ENCODE data around the gene KAT6B. TPM values are rescaled to one million over a fixed set of nuclear protein-coding genes. Genes with fewer than 3 reads are reported as not detected.
A peak's percentile ranks its signal among the peaks of the same experiment; 100 is the strongest.

The KAT6B gene
- total and polyA plus RNA-seq, 5 experiments from 2014 or later = 19.0 to 70.3 (median 29.3) TPM

DNA sequence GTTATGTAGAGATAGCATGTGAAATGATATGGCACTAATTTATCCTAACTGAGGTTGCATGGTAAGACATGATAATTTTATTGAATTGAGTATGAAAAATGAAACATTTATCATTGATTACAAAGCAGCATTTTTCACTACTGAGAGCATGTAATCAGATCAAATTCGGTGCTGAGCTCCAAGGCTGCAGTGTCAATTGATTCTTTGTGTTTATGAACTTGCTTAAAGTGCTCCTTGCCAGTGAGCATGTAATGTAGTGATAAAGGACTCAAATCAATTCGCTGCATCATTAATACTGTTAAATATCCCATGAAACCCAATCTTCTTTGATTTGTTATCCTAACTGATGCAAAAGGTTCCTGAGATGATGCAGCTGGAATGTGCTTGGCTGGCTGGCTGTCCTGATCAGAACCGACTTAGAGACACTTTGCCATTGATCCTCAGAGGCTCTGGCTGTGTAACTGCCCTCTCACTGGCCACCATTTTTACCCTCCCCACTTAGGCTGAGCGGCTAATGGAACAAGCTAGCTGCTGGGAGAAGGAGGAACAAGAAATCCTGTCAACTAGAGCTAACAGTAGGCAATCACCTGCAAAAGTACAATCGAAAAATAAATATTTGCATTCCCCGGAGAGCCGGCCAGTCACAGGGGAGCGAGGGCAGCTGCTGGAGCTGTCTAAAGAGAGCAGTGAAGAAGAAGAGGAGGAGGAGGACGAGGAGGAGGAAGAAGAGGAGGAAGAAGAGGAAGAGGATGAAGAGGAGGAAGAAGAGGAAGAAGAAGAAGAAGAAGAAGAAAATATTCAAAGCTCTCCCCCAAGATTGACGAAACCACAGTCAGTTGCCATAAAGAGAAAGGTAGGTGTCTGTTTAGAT is 195.2 kb downstream of the KAT6B start:
- DNase-seq (no peak), ATAC-seq (no peak)
- peak overlapping the region in 3 of 10 donors; percentile 21 to 52 (median 22) for H3K27ac Mint-ChIP-seq
- no peaks in the 10 kb centered on the region for H3K9me3 Mint-ChIP-seq
- POLR2A ChIA-PET = interaction anchor here (0.6 kb wide), 1 partner anchor 282 kb away, joined by 3 read pairs; no protein-coding TSS in a partner anchor
- H3K36me3 Mint-ChIP-seq = peaks cover 4 to 75% (median 17%) of the 10 kb centered on the region in 3 donors
- no peak overlapping the region for H3K4me3 Mint-ChIP-seq
- no peaks in the 10 kb centered on the region for H3K27me3 Mint-ChIP-seq
- peaks cover 5 to 16% (median 7%) of the 10 kb centered on the region in 4 donors for H3K4me1 Mint-ChIP-seq

DNA sequence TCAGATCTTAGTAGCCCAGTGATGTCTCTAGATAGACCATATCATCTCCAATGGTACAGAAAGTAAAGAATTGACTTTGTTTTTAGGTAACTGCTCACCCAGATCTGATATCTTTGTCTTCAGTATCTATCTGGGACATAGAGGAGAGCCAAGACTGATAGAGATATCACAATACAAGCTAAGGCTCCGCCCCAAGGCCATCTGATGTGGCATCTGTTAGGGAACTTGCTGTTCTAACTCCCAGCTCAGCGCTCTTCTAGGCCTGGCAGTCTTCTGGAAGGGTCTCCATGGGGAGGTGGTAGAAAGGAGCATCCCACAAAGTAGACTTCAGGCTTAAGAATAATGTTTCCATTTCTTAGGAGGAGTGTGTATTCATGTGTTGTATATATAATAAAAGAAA is 196.7 kb downstream of the KAT6B start:
- Mint-ChIP-seq H3K27ac (peak overlapping the region in 1 of 10 donors; percentile 53), H3K36me3 (peaks cover 4 to 81% (median 20%) of the 10 kb centered on the region in 3 donors), H3K4me3 (no peak overlapping the region), H3K4me1 (peaks cover 5 to 14% (median 7%) of the 10 kb centered on the region in 4 donors), H3K27me3 (no peaks in the 10 kb centered on the region), H3K9me3 (no peaks in the 10 kb centered on the region)
- DNase-seq = no peak
- POLR2A ChIA-PET = no interaction called here
- no peak for ATAC-seq

DNA sequence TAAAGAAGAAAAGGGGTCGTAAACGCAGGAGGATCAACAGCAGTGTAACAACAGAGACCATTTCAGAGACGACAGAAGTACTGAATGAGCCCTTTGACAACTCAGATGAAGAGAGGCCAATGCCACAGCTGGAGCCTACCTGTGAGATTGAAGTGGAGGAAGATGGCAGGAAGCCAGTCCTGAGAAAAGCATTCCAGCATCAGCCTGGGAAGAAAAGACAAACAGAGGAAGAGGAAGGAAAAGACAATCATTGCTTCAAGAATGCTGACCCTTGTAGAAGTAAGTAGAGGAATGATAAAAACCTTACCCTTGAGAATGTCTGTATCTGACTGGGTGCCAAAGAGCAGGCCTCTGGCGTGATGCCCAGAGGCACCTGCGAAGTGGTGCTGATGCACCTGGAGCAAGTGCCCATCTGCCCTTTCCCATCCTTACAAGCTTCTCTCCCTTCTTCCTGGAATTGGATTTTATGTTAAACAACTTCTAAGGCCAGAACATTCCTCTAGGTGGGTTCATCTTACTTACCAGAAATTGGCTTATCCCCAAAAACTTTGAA is 198.6 kb downstream of the KAT6B start:
- Mint-ChIP-seq H3K4me1 (peaks cover 3 to 9% (median 6%) of the 10 kb centered on the region in 4 donors), H3K36me3 (peaks cover 16 to 93% (median 31%) of the 10 kb centered on the region in 3 donors), H3K4me3 (no peak overlapping the region), H3K27ac (peak overlapping the region in 4 of 10 donors; percentile 11 to 47 (median 38)), H3K9me3 (no peaks in the 10 kb centered on the region), H3K27me3 (no peaks in the 10 kb centered on the region)
- POLR2A ChIA-PET = no interaction called here
- no peak for ATAC-seq
- DNase-seq = no peak

DNA sequence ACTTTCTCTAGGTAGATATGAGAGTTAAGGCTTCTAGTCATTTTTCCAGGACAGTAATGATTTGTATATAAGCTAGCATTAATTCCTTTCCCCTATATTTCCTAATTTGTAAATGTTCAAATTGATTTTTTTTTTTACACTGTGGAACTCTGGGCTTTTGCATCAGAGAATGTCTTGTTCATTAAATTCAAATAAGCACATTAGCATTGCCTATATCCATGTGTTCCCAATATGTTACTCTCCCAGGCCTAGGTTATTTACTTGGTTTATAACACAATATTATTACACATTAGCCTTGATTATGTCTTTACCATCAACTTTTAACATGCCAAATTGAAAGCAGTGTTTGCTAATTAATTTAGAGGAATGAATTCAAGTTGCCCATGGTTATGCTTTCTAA is 201.6 kb downstream of the KAT6B start:
- H3K4me1 Mint-ChIP-seq = peaks cover 0 to 8% (median 0%) of the 10 kb centered on the region in 4 donors
- H3K27ac Mint-ChIP-seq = peak overlapping the region in 7 of 10 donors; percentile 4 to 71 (median 13)
- POLR2A ChIA-PET = no interaction called here
- H3K4me3 Mint-ChIP-seq = no peak overlapping the region
- DNase-seq = no peak
- peaks cover 13 to 78% (median 28%) of the 10 kb centered on the region in 3 donors for H3K36me3 Mint-ChIP-seq
- no peaks in the 10 kb centered on the region for H3K27me3 Mint-ChIP-seq
- no peak for ATAC-seq
- H3K9me3 Mint-ChIP-seq = no peaks in the 10 kb centered on the region

DNA sequence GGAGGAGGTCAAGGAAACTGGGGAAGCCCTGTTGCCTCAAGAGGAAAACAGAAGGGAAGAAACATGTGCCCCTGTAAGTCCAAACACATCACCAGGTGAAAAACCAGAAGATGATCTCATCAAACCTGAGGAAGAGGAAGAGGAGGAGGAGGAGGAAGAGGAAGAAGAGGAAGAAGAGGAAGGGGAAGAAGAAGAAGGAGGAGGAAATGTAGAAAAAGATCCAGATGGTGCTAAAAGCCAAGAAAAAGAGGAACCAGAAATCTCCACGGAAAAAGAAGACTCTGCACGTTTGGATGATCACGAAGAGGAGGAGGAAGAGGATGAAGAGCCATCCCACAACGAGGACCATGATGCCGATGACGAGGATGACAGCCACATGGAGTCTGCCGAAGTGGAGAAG is 202.3 kb downstream of the KAT6B start:
- Mint-ChIP-seq H3K36me3 (peaks cover 12 to 72% (median 28%) of the 10 kb centered on the region in 3 donors), H3K4me1 (peaks cover 0 to 7% (median 0%) of the 10 kb centered on the region in 4 donors), H3K9me3 (no peaks in the 10 kb centered on the region), H3K27me3 (no peaks in the 10 kb centered on the region), H3K27ac (peak overlapping the region in 4 of 10 donors; percentile 4 to 66 (median 14)), H3K4me3 (peak overlapping the region in 1 of 10 donors; percentile 48)
- no peak for ATAC-seq
- POLR2A ChIA-PET = no interaction called here
- DNase-seq = no peak

DNA sequence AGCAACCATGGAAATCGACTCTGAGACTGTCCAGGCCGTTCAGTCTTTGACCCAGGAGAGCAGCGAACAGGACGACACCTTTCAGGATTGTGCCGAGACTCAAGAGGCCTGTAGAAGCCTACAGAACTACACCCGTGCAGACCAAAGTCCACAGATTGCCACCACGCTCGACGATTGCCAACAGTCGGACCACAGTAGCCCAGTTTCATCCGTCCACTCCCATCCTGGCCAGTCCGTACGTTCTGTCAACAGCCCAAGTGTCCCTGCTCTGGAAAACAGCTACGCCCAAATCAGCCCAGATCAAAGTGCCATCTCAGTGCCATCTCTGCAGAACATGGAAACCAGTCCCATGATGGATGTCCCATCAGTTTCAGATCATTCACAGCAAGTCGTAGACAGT is 203.0 kb downstream of the KAT6B start:
- DNase-seq = no peak
- H3K9me3 Mint-ChIP-seq = no peaks in the 10 kb centered on the region
- no peak for ATAC-seq
- peaks cover 2 to 7% (median 4%) of the 10 kb centered on the region in 4 donors for H3K4me1 Mint-ChIP-seq
- peak overlapping the region in 2 of 10 donors; percentile 2 to 10 for H3K4me3 Mint-ChIP-seq
- H3K27me3 Mint-ChIP-seq = no peaks in the 10 kb centered on the region
- H3K36me3 Mint-ChIP-seq = peaks cover 12 to 69% (median 28%) of the 10 kb centered on the region in 3 donors
- POLR2A ChIA-PET = no interaction called here
- peak overlapping the region in 3 of 10 donors; percentile 11 to 67 (median 56) for H3K27ac Mint-ChIP-seq

DNA sequence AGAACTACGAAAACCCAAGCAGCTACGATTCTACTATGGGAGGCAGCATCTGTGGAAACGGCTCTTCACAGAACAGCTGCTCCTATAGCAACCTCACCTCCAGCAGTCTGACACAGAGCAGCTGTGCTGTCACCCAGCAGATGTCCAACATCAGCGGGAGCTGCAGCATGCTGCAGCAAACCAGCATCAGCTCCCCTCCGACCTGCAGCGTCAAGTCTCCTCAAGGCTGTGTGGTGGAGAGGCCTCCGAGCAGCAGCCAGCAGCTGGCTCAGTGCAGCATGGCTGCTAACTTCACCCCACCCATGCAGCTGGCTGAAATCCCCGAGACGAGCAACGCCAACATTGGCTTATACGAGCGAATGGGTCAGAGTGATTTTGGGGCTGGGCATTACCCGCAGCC is 203.5 kb downstream of the KAT6B start:
- peak overlapping the region in 2 of 10 donors; percentile 2 to 10 for H3K4me3 Mint-ChIP-seq
- no peak for ATAC-seq
- H3K9me3 Mint-ChIP-seq = no peaks in the 10 kb centered on the region
- no peaks in the 10 kb centered on the region for H3K27me3 Mint-ChIP-seq
- H3K36me3 Mint-ChIP-seq = peaks cover 12 to 67% (median 28%) of the 10 kb centered on the region in 3 donors
- peak overlapping the region in 3 of 10 donors; percentile 7 to 67 (median 17) for H3K27ac Mint-ChIP-seq
- no peak for DNase-seq
- peaks cover 2 to 10% (median 7%) of the 10 kb centered on the region in 4 donors for H3K4me1 Mint-ChIP-seq
- POLR2A ChIA-PET = no interaction called here

DNA sequence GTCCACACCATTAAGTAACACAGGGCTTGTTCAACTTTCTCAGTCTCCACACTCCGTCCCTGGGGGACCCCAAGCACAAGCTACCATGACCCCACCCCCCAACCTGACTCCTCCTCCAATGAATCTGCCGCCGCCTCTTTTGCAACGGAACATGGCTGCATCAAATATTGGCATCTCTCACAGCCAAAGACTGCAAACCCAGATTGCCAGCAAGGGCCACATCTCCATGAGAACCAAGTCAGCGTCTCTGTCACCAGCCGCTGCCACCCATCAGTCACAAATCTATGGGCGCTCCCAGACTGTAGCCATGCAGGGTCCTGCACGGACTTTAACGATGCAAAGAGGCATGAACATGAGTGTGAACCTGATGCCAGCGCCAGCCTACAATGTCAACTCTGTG is 204.0 kb downstream of the KAT6B start:
- Mint-ChIP-seq H3K4me3 (peak overlapping the region in 1 of 10 donors; percentile 26), H3K27ac (peak overlapping the region in 2 of 10 donors; percentile 7 to 17), H3K4me1 (peaks cover 5 to 15% (median 9%) of the 10 kb centered on the region in 4 donors), H3K36me3 (peaks cover 12 to 64% (median 25%) of the 10 kb centered on the region in 3 donors), H3K27me3 (no peaks in the 10 kb centered on the region), H3K9me3 (no peaks in the 10 kb centered on the region)
- DNase-seq (no peak), ATAC-seq (no peak)
- POLR2A ChIA-PET = no interaction called here

DNA sequence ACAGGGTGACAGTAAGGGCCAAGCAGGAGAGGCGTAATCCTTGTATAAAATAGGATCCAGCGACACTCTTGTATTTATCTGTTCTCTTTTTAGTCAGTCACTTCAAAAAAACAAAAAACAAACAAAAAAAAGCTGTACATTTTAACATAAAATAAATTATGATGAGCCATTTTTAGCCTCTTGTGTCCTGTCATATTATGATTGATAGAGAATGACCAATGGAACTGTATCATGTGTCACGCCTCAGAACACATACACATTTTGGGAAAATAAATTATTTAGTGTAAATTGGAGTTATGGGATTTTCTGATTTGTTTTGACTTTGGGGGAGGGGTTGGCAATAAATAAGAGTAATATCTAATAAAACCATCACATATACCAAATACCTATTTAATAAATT is 205.7 kb downstream of the KAT6B start:
- H3K36me3 Mint-ChIP-seq = peaks cover 12 to 46% (median 17%) of the 10 kb centered on the region in 3 donors
- H3K27ac Mint-ChIP-seq = no peak overlapping the region
- H3K4me1 Mint-ChIP-seq = peaks cover 6 to 17% (median 13%) of the 10 kb centered on the region in 4 donors
- H3K9me3 Mint-ChIP-seq = no peaks in the 10 kb centered on the region
- POLR2A ChIA-PET = no interaction called here
- ATAC-seq (no peak), DNase-seq (no peak)
- H3K27me3 Mint-ChIP-seq = no peaks in the 10 kb centered on the region
- H3K4me3 Mint-ChIP-seq = no peak overlapping the region

DNA sequence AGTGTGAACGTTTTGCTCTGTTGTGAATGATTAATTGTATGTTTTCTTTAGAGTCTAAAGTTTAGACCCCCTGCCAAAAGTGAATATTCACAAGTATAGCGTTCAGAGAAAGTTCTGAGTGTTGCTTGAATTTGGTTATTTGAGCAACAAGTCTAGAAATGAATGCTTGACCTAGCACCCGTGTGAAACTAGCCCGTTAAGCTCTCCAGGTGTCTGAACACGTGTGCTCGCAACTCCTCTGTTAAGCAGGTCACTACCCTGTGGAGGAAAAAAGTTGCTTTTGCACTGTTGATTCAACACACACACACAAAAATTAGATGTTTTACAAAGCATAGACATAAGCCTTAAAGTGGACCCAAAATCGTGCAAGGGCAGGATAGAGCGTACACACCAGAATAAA is 206.4 kb downstream of the KAT6B start:
- DNase-seq = no peak
- H3K4me1 Mint-ChIP-seq = peaks cover 6 to 18% (median 13%) of the 10 kb centered on the region in 4 donors

DNA sequence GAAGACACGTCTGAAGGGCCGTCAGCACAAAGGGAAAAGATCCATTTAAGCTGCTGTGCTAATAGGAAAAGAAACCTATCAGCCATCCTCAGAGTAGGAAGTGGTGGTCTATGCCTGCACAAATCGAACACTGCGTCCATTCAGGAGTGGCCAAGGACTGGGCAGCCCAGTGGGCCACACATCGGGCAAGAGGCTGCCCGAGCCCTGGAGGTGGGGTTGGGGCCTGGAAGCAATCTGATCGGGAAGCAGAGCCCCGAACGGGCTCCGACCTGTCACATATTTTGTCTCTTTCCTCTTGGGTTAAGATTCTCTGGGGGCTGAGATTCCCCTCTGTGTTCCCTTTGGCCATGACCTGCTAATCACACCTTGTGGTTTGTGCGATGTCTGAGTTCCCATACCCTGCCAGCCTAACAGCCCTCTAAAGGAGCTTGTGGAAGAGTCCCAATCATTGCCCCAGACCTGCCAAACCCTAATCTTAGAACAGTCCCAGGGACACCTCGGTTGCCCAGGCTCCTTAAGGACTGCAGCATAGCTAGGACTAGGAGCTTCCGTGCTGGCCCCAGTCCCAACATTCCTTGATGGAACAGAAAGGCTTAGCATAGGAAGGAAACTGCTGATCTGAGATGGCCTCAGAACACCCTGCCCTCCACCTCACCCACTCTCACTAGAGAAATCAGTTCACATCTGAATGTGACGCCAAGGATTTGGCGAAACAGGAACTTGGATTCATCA is 207.2 kb downstream of the KAT6B start:
- ATAC-seq = no peak
- peaks cover 8 to 34% (median 13%) of the 10 kb centered on the region in 3 donors for H3K36me3 Mint-ChIP-seq
- H3K27ac Mint-ChIP-seq = peak overlapping the region in 6 of 10 donors; percentile 20 to 85 (median 60)
- no peaks in the 10 kb centered on the region for H3K9me3 Mint-ChIP-seq
- H3K27me3 Mint-ChIP-seq = no peaks in the 10 kb centered on the region
- no peak overlapping the region for H3K4me3 Mint-ChIP-seq
- peaks cover 6 to 18% (median 13%) of the 10 kb centered on the region in 4 donors for H3K4me1 Mint-ChIP-seq
- DNase-seq = no peak
- POLR2A ChIA-PET = interaction anchor here (0.8 kb wide), 1 partner anchor 10 kb away, joined by 3 read pairs; no protein-coding TSS in a partner anchor

More for the DNA sequence above, 206.4 kb downstream of the KAT6B start:
- POLR2A ChIA-PET = no interaction called here
- peaks cover 12 to 41% (median 16%) of the 10 kb centered on the region in 3 donors for H3K36me3 Mint-ChIP-seq
- ATAC-seq = no peak
- H3K9me3 Mint-ChIP-seq = no peaks in the 10 kb centered on the region
- no peak overlapping the region for H3K4me3 Mint-ChIP-seq
- no peaks in the 10 kb centered on the region for H3K27me3 Mint-ChIP-seq
- peak overlapping the region in 3 of 10 donors; percentile 20 to 85 (median 76) for H3K27ac Mint-ChIP-seq

DNA sequence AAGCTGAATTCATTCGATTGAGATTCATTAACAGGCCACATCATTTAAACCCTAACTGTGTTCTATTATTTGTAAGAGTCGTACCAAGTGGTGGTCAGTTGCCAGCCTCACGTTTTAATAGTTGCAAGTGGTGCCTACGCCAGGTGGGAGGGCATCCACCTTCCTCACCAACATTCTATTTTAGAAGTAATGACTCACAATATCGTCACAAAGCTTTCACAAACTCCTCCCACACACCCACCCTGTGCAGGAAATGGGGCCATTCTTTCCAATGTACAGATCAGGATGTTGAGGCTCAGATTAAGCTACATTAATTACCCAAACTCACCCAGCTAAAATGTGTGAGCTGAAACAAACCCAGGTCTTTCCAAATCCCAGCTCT is 207.7 kb downstream of the KAT6B start:
- POLR2A ChIA-PET = interaction anchor here (0.8 kb wide), 1 partner anchor 9 kb away, joined by 3 read pairs; no protein-coding TSS in a partner anchor
- ATAC-seq = no peak
- no peaks in the 10 kb centered on the region for H3K9me3 Mint-ChIP-seq
- H3K4me3 Mint-ChIP-seq = no peak overlapping the region
- H3K4me1 Mint-ChIP-seq = peaks cover 6 to 18% (median 13%) of the 10 kb centered on the region in 4 donors
- H3K36me3 Mint-ChIP-seq = peaks cover 3 to 28% (median 13%) of the 10 kb centered on the region in 3 donors
- H3K27ac Mint-ChIP-seq = peak overlapping the region in 4 of 10 donors; percentile 20 to 85 (median 46)
- no peaks in the 10 kb centered on the region for H3K27me3 Mint-ChIP-seq
- DNase-seq = no peak

Data from naive thymus-derived CD8-positive, alpha-beta T cell (primary cell).